PC-3 (cell line): ENCODE results near the gene TMEM108. TPM values are rescaled to one million over a fixed set of nuclear protein-coding genes. Genes with fewer than 3 reads are reported as not detected.

Experiments
- ATAC-seq: fragments of 200-7000 bp; cut with Tn5 transposase; 2 replicates; pipeline ENCODE4 v1.9.1; 2020; ENCODE audit warnings: mild to moderate bottlenecking, moderate library complexity
- BruUV-seq: library from RNA; stranded (reverse); fragments of 400-500 nt; replicated peaks from 2 replicates; lab custom pipeline; 2021; lab: Mats Ljungman, UMichigan
- CTCF ChIA-PET: fragments of 300-600 bp; sonication (Branson Sonifier 250); formaldehyde crosslinking; loops from one replicate; lab custom pipeline; 2022; ENCODE audit warnings: antibody characterized with exemption; lab: Charles Lee
- POLR2A ChIA-PET: fragments of 300-600 bp; sonication (Branson Sonifier 250); formaldehyde crosslinking; loops from one replicate; lab custom pipeline; 2022; ENCODE audit warnings: antibody characterized with exemption; ENCODE audit not compliant: unreplicated experiment; lab: Charles Lee
- DNase-seq: peaks from one replicate; pipeline ENCODE4 v3.0.0-alpha.2; 2015
- H2AFZ ChIP-seq: fragments of 300-600 bp; sonication (generic); 2 replicates; pipeline ENCODE4 v1.6.0; 2016; ENCODE audit warnings: antibody characterized with exemption, low read length
- H3F3A ChIP-seq: fragments of 300-600 bp; sonication (generic); one replicate; pipeline ENCODE4 v1.6.0; 2017; ENCODE audit warnings: antibody characterized with exemption, low read length, control low read depth, mild to moderate bottlenecking; ENCODE audit not compliant: unreplicated experiment
- H3K27ac ChIP-seq: fragments of 300-600 bp; sonication (generic); 2 replicates; pipeline ENCODE4 v1.5.1; 2016; ENCODE audit warnings: mild to moderate bottlenecking, low read length
- H3K27me3 ChIP-seq: fragments of 300-600 bp; sonication (generic); 2 replicates; pipeline ENCODE4 v1.6.1; 2016; ENCODE audit warnings: low read length, mixed read lengths
- H3K36me3 ChIP-seq: fragments of 300-600 bp; sonication (generic); 2 replicates; pipeline ENCODE4 v1.6.1; 2016; ENCODE audit warnings: low read depth, mixed run types, low read length, mixed read lengths
- H3K4me1 ChIP-seq: fragments of 300-600 bp; sonication (generic); 2 replicates; pipeline ENCODE4 v1.5.1; 2016; ENCODE audit warnings: low read length; ENCODE audit not compliant: insufficient read depth
- H3K4me2 ChIP-seq: fragments of 300-600 bp; sonication (generic); 2 replicates; pipeline ENCODE4 v1.6.0; 2016; ENCODE audit warnings: low read length
- H3K4me3 ChIP-seq: fragments of 300-600 bp; sonication (generic); 2 replicates; pipeline ENCODE4 v1.5.1; 2016; ENCODE audit warnings: mild to moderate bottlenecking, low read length, mixed read lengths
- H3K79me2 ChIP-seq: fragments of 300-600 bp; sonication (generic); 2 replicates; pipeline ENCODE4 v1.6.1; 2017; ENCODE audit warnings: low read length, mixed read lengths
- H3K9ac ChIP-seq: fragments of 300-600 bp; sonication (generic); 2 replicates; pipeline ENCODE4 v1.6.0; 2016; ENCODE audit warnings: mild to moderate bottlenecking, low read length
- H3K9me2 ChIP-seq: fragments of 300-600 bp; sonication (generic); replicated peaks from 2 replicates; pipeline ENCODE4 v1.6.1; 2016; ENCODE audit warnings: mixed run types, low read length, mixed read lengths
- H3K9me3 ChIP-seq: fragments of 300-600 bp; sonication (generic); 2 replicates; pipeline ENCODE4 v1.6.1; 2016; ENCODE audit warnings: low read length, mixed read lengths
- H4K20me1 ChIP-seq: fragments of 300-600 bp; sonication (generic); 2 replicates; pipeline ENCODE4 v1.6.1; 2016; ENCODE audit warnings: low read length, mixed read lengths
- EZH2 ChIP-seq: fragments of 300-600 bp; sonication (generic); IDR thresholded peaks from one replicate; pipeline ENCODE4 v1.6.1; 2017; ENCODE audit warnings: antibody characterized with exemption, mild to moderate bottlenecking, low read length; ENCODE audit not compliant: unreplicated experiment
- EZH2phosphoT487 ChIP-seq: fragments of 300-600 bp; sonication (generic); IDR thresholded peaks from 2 replicates; pipeline ENCODE4 v1.6.1; 2018; ENCODE audit warnings: mild to moderate bottlenecking, antibody characterized with exemption, low read length, borderline replicate concordance
- intact Hi-C: fragments of 100-400 bp; cut with micrococcal nuclease; formaldehyde crosslinking; loops from 2 replicates; pipeline ENCODE4 v1.9.0; 2023
- total RNA-seq: library from RNA; depleted of rRNA; stranded (reverse); fragments of >200 nt; gene quantifications from 2 replicates; pipeline ENCODE4 v1.2.3, GENCODE V29; 2014
- TF ChIP-seq, protein P1 (sequence below): fragments of 300-600 bp; sonication (generic); conservative IDR thresholded peaks from 2 replicates; pipeline ENCODE4 v1.5.1; 2017; ENCODE audit warnings: antibody characterized with exemption, low read depth, mild to moderate bottlenecking, low read length

Gene TMEM108
- total RNA-seq, 1 experiment from 2014 or later = not detected

DNA sequence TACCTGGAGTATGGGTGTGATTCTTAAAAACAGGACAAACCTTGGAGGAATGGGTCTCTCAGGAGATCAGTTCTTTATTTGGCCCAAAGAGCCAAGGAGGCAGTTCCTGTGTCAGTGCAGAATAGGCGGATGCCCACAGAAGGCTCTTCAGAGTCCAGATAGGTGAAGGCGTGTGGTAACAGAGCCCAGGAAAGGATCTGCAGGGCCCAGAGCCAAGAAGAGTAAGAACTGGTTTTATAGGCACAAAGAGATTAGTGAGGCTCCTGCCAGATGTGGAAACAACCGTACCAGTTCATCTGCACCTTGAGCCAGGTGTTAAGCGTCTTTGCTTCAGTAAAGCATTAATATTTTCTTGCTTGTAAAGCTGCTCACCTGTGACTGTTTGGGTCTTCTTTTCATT, 221.6 kb downstream of the TMEM108 start:
- POLR2A ChIA-PET = no interaction called here
- H3K36me3 ChIP-seq = no peaks in the 10 kb centered on the region
- no peaks in the 10 kb centered on the region for H3K79me2 ChIP-seq
- H3K4me2 ChIP-seq = no peak overlapping the region
- no peaks in the 10 kb centered on the region for H3K9me2 ChIP-seq
- H4K20me1 ChIP-seq = no peaks in the 10 kb centered on the region
- no peak overlapping the region for H3K27ac ChIP-seq
- peaks cover 11% of the 10 kb centered on the region for H3K4me1 ChIP-seq
- TF ChIP-seq EZH2 = no peak
- TF ChIP-seq EZH2phosphoT487 = no peak
- TF ChIP-seq, protein P1, sequence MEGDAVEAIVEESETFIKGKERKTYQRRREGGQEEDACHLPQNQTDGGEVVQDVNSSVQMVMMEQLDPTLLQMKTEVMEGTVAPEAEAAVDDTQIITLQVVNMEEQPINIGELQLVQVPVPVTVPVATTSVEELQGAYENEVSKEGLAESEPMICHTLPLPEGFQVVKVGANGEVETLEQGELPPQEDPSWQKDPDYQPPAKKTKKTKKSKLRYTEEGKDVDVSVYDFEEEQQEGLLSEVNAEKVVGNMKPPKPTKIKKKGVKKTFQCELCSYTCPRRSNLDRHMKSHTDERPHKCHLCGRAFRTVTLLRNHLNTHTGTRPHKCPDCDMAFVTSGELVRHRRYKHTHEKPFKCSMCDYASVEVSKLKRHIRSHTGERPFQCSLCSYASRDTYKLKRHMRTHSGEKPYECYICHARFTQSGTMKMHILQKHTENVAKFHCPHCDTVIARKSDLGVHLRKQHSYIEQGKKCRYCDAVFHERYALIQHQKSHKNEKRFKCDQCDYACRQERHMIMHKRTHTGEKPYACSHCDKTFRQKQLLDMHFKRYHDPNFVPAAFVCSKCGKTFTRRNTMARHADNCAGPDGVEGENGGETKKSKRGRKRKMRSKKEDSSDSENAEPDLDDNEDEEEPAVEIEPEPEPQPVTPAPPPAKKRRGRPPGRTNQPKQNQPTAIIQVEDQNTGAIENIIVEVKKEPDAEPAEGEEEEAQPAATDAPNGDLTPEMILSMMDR = no peak
- H2AFZ ChIP-seq = no peak overlapping the region
- H3F3A ChIP-seq = no peaks in the 10 kb centered on the region
- H3K9me3 ChIP-seq = no peaks in the 10 kb centered on the region
- 0 out of 2 replicates have a peak, but pooled peaks cover 9% of the 10 kb centered on the region for H3K27me3 ChIP-seq
- no TSS peak for BruUV-seq
- intact Hi-C loops = no loop called here
- H3K9ac ChIP-seq = no peak overlapping the region
- no peak overlapping the region for H3K4me3 ChIP-seq
- DNase-seq = no peak
- CTCF ChIA-PET = no interaction called here
- ATAC-seq = no peak

DNA sequence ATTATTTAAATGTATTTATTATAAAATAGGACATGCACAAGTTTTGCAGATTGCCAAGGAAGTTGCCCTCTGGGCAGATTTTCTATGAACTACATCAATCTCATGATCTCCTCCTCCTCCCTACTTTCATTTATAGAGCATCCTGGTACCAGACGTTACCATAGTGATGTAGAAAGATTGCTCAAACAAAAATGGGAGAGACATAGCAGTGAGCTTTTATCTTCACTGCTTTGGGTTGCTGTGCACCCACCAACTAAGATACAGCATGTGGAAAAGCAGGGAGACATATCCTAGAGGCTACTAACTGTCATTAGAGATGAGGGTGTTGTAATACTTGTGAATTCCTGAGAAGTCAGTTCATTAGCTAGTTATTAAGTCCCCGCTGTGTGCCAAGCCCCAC, 224.1 kb downstream of the TMEM108 start:
- ChIA-PET POLR2A (no interaction called here), CTCF (no interaction called here)
- Histone ChIP-seq H3K4me3 (no peak overlapping the region), H3K79me2 (no peaks in the 10 kb centered on the region), H2AFZ (no peak overlapping the region), H3K9me2 (no peaks in the 10 kb centered on the region), H3K4me2 (no peak overlapping the region), H3K27ac (no peak overlapping the region), H3K4me1 (peaks cover 4% of the 10 kb centered on the region), H3K27me3 (0 out of 2 replicates have a peak, but pooled peaks cover 20% of the 10 kb centered on the region), H3K9me3 (no peaks in the 10 kb centered on the region), H3F3A (no peaks in the 10 kb centered on the region), H3K9ac (no peak overlapping the region), H4K20me1 (no peaks in the 10 kb centered on the region), H3K36me3 (no peaks in the 10 kb centered on the region)
- TF ChIP-seq EZH2 = no peak
- no peak for TF ChIP-seq EZH2phosphoT487
- TF ChIP-seq, protein P1 = no peak
- no TSS peak for BruUV-seq
- DNase-seq (no peak), ATAC-seq (no peak)
- intact Hi-C loops = no loop called here

DNA sequence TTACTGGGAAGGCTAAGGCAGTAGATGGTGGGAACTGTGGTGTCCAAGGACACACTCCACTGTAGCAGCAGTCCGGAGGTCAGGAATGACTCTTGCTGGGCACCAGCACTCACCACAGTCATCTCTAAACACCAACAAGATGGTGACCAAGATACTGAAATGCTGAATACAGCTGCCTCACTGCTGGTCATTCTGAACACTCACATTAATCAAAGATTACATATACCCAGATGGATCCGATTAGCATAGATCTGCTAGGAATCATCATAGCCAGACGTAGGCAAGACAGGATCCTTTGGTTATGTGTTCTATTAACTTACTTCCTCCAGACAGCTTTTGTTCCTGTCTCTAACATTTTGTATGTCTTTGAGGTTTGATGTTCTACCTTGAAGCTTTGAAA, 226.7 kb downstream of the TMEM108 start:
- H3K36me3 ChIP-seq = no peaks in the 10 kb centered on the region
- CTCF ChIA-PET = no interaction called here
- TF ChIP-seq, protein P1 = no peak
- TF ChIP-seq EZH2 (no peak), EZH2phosphoT487 (no peak)

More for the DNA sequence above, 226.7 kb downstream of the TMEM108 start:
- no peak for ATAC-seq
- no peak for DNase-seq
- no TSS peak for BruUV-seq
- H3K9me3 ChIP-seq = no peaks in the 10 kb centered on the region
- H3K4me1 ChIP-seq = no peaks in the 10 kb centered on the region
- no peak overlapping the region for H3K4me2 ChIP-seq
- intact Hi-C loops = no loop called here
- no peaks in the 10 kb centered on the region for H3F3A ChIP-seq
- POLR2A ChIA-PET = no interaction called here
- H4K20me1 ChIP-seq = no peaks in the 10 kb centered on the region
- H2AFZ ChIP-seq = no peak overlapping the region
- H3K9ac ChIP-seq = no peak overlapping the region
- 0 out of 2 replicates have a peak, but pooled peaks cover 20% of the 10 kb centered on the region for H3K27me3 ChIP-seq
- no peak overlapping the region for H3K27ac ChIP-seq
- H3K79me2 ChIP-seq = no peaks in the 10 kb centered on the region
- H3K4me3 ChIP-seq = no peak overlapping the region
- H3K9me2 ChIP-seq = no peaks in the 10 kb centered on the region
